ENCODE results near the gene KIRREL3.

The KIRREL3 gene

GRCh38 chr11:126694065-126694625 lies 306.4 kb downstream of the KIRREL3 start:
- H3K4me3 ChIP-seq (ENCODE audit: low read length) = no peak overlapping the region
- TF ChIP-seq CTCF (conservative IDR thresholded peaks at IDR 0.05; ENCODE audit: low read length) = no peak
- DNase-seq (ENCODE audit: low read depth) = no peak

GRCh38 chr11:126687477-126687876 lies 313.1 kb downstream of the KIRREL3 start:
- TF ChIP-seq CTCF (conservative IDR thresholded peaks at IDR 0.05; ENCODE audit: low read length) = no peak
- H3K4me3 ChIP-seq (ENCODE audit: low read length) = no peak overlapping the region
- no peak for DNase-seq (ENCODE audit: low read depth)

GRCh38 chr11:126686938-126687337 lies 313.6 kb downstream of the KIRREL3 start:
- H3K4me3 ChIP-seq (ENCODE audit: low read length) = no peak overlapping the region
- TF ChIP-seq CTCF (conservative IDR thresholded peaks at IDR 0.05; ENCODE audit: low read length) = no peak
- no peak for DNase-seq (ENCODE audit: low read depth)

GRCh38 chr11:126683766-126684728 lies 316.5 kb downstream of the KIRREL3 start:
- no peak for TF ChIP-seq CTCF (conservative IDR thresholded peaks at IDR 0.05; ENCODE audit: low read length)
- H3K4me3 ChIP-seq (ENCODE audit: low read length) = no peak overlapping the region
- no peak for DNase-seq (ENCODE audit: low read depth)

GRCh38 chr11:126682590-126682989 lies 318.0 kb downstream of the KIRREL3 start:
- TF ChIP-seq CTCF (conservative IDR thresholded peaks at IDR 0.05; ENCODE audit: low read length) = no peak
- no peak overlapping the region for H3K4me3 ChIP-seq (ENCODE audit: low read length)
- DNase-seq (ENCODE audit: low read depth) = no peak

GRCh38 chr11:126680700-126681099 lies 319.9 kb downstream of the KIRREL3 start:
- no peak for TF ChIP-seq CTCF (conservative IDR thresholded peaks at IDR 0.05; ENCODE audit: low read length)
- no peak overlapping the region for H3K4me3 ChIP-seq (ENCODE audit: low read length)
- no peak for DNase-seq (ENCODE audit: low read depth)

- TF ChIP-seq CTCF (conservative IDR thresholded peaks at IDR 0.05; ENCODE audit: low read length) = no peak
- no peak overlapping the region for H3K4me3 ChIP-seq (ENCODE audit: low read length)
- peak; percentile 25 for DNase-seq (ENCODE audit: low read depth)
Observed at GRCh38 chr11:126680131-126680530, 320.4 kb downstream of the KIRREL3 start.

All from AG10803 (cell line).